SK-N-MC (cell line): Measurements from ENCODE around the gene NUP50.

Experiments
- EZH2 ChIP-seq: fragments of 200-600 bp; sonication (generic); IDR thresholded peaks from one replicate; pipeline ENCODE4 v1.6.1; 2017; ENCODE audit warnings: antibody characterized with exemption
- POLR2AphosphoS5 ChIP-seq: IDR thresholded peaks from 2 replicates; pipeline ENCODE4 v1.6.1; 2012; ENCODE audit warnings: mild to moderate bottlenecking, low read depth, low read length, borderline replicate concordance

GRCh38 chr22:45233386-45233785 lies 69.7 kb downstream of the NUP50 start:
- TF ChIP-seq EZH2 (no peak), POLR2AphosphoS5 (no peak)
